ENCODE results near the gene TTYH2.

GRCh38 chr17:74165797-74166365, 47.5 kb upstream of the TTYH2 start:
- TF ChIP-seq EZH2 (IDR thresholded peaks at IDR 0.05; ENCODE audit: low read depth) (no peak), CTCF (conservative IDR thresholded peaks at IDR 0.05) (no peak)
